MM.1S (cell line): ENCODE results near the gene NIP7.

Experiments
- DNase-seq: peaks from one replicate; pipeline ENCODE4 v3.0.0-alpha.2; 2015
- H2AFZ ChIP-seq: fragments of 300-600 bp; sonication (generic); 2 replicates; pipeline ENCODE4 v1.6.0; 2016; ENCODE audit warnings: antibody characterized with exemption, low read length
- H3F3A ChIP-seq: fragments of 300-600 bp; sonication (generic); 2 replicates; pipeline ENCODE4 v1.6.1; 2016; ENCODE audit warnings: mild to moderate bottlenecking, antibody characterized with exemption, low read length, moderate library complexity, mixed read lengths; ENCODE audit not compliant: insufficient read depth
- H3K27ac ChIP-seq: fragments of 300-600 bp; sonication (generic); 2 replicates; pipeline ENCODE4 v1.5.1; 2016; ENCODE audit warnings: mild to moderate bottlenecking, low read length
- H3K27me3 ChIP-seq: fragments of 300-600 bp; sonication (generic); replicated peaks from 2 replicates; pipeline ENCODE4 v1.6.0; 2016; ENCODE audit warnings: low read length; ENCODE audit not compliant: insufficient read depth
- H3K36me3 ChIP-seq: fragments of 300-600 bp; sonication (generic); replicated peaks from 2 replicates; pipeline ENCODE4 v1.6.1; 2016; ENCODE audit warnings: mild to moderate bottlenecking, low read length, mixed read lengths; ENCODE audit not compliant: insufficient read depth
- H3K4me1 ChIP-seq: fragments of 300-600 bp; sonication (generic); 2 replicates; pipeline ENCODE4 v1.6.1; 2016; ENCODE audit warnings: low read length, mixed read lengths
- H3K4me2 ChIP-seq: fragments of 300-600 bp; sonication (generic); 2 replicates; pipeline ENCODE4 v1.6.0; 2016; ENCODE audit warnings: low read depth, low read length
- H3K4me3 ChIP-seq: fragments of 300-600 bp; sonication (generic); 2 replicates; pipeline ENCODE4 v1.5.1; 2016; ENCODE audit warnings: low read length, mixed read lengths
- H3K79me2 ChIP-seq: fragments of 300-600 bp; sonication (generic); 2 replicates; pipeline ENCODE4 v1.6.1; 2016; ENCODE audit warnings: mixed run types, low read length, mixed read lengths
- H3K9ac ChIP-seq: fragments of 300-600 bp; sonication (generic); 2 replicates; pipeline ENCODE4 v1.6.1; 2016; ENCODE audit warnings: low read length, mixed read lengths
- H3K9me2 ChIP-seq: fragments of 300-600 bp; sonication (generic); replicated peaks from 2 replicates; pipeline ENCODE4 v1.6.1; 2016; ENCODE audit warnings: mild to moderate bottlenecking, low read length, mixed read lengths; ENCODE audit not compliant: insufficient read depth
- H3K9me3 ChIP-seq: fragments of 300-600 bp; sonication (generic); replicated peaks from 2 replicates; pipeline ENCODE4 v1.6.1; 2016; ENCODE audit warnings: mild to moderate bottlenecking, low read length, mixed read lengths; ENCODE audit not compliant: insufficient read depth
- H4K20me1 ChIP-seq: fragments of 300-600 bp; sonication (generic); 2 replicates; pipeline ENCODE4 v1.6.1; 2016; ENCODE audit warnings: mild to moderate bottlenecking, low read length, moderate library complexity, mixed read lengths; ENCODE audit not compliant: insufficient read depth
- EZH2 ChIP-seq: fragments of 300-600 bp; sonication (generic); optimal IDR thresholded peaks from 2 replicates; pipeline ENCODE3; 2017; ENCODE audit warnings: low read depth, mild to moderate bottlenecking, antibody characterized with exemption, low read length, mixed read lengths
- EZH2phosphoT487 ChIP-seq: fragments of 300-600 bp; sonication (generic); IDR thresholded peaks from 2 replicates; pipeline ENCODE4 v1.6.1; 2018; ENCODE audit warnings: antibody characterized with exemption, low read length
- TF ChIP-seq, protein P1 (sequence below): fragments of 300-600 bp; sonication (generic); IDR thresholded peaks from 2 replicates; pipeline ENCODE4 v1.5.1; 2016; ENCODE audit warnings: antibody characterized with exemption, low read length, mixed read lengths

The NIP7 gene

DNA sequence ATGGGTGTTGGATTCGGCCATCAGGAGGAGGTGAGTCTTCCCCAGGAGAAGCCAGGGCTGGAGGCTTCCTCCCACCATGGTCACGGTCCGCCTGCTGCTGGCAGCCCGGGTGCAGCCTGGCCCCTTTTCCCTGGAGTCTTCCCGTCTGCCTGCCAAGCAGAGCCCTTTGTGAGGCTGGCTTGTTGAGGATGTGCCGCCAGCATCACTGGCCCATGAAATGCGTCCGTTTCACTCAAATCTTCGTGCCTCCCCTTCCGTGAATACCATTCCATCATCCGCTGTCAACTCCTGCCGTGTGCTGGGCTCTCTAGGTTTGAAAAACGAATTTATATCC is 18.9 kb upstream of the NIP7 start:
- Histone ChIP-seq H3K4me2 (no peak overlapping the region), H3K4me3 (no peak overlapping the region), H3K36me3 (peaks cover 30% of the 10 kb centered on the region), H3K4me1 (no peaks in the 10 kb centered on the region), H2AFZ (no peak overlapping the region), H3F3A (no peaks in the 10 kb centered on the region; the same call in 1 of the 2 replicates), H3K9me2 (no peaks in the 10 kb centered on the region), H3K9me3 (no peaks in the 10 kb centered on the region), H4K20me1 (no peaks in the 10 kb centered on the region; the same call in 1 of the 2 replicates), H3K27me3 (no peaks in the 10 kb centered on the region), H3K9ac (no peak overlapping the region), H3K79me2 (peaks cover 66% of the 10 kb centered on the region), H3K27ac (no peak overlapping the region)
- DNase-seq = no peak
- TF ChIP-seq EZH2phosphoT487 (no peak), EZH2 (no peak)
- TF ChIP-seq, protein P1, sequence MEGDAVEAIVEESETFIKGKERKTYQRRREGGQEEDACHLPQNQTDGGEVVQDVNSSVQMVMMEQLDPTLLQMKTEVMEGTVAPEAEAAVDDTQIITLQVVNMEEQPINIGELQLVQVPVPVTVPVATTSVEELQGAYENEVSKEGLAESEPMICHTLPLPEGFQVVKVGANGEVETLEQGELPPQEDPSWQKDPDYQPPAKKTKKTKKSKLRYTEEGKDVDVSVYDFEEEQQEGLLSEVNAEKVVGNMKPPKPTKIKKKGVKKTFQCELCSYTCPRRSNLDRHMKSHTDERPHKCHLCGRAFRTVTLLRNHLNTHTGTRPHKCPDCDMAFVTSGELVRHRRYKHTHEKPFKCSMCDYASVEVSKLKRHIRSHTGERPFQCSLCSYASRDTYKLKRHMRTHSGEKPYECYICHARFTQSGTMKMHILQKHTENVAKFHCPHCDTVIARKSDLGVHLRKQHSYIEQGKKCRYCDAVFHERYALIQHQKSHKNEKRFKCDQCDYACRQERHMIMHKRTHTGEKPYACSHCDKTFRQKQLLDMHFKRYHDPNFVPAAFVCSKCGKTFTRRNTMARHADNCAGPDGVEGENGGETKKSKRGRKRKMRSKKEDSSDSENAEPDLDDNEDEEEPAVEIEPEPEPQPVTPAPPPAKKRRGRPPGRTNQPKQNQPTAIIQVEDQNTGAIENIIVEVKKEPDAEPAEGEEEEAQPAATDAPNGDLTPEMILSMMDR = no peak

DNA sequence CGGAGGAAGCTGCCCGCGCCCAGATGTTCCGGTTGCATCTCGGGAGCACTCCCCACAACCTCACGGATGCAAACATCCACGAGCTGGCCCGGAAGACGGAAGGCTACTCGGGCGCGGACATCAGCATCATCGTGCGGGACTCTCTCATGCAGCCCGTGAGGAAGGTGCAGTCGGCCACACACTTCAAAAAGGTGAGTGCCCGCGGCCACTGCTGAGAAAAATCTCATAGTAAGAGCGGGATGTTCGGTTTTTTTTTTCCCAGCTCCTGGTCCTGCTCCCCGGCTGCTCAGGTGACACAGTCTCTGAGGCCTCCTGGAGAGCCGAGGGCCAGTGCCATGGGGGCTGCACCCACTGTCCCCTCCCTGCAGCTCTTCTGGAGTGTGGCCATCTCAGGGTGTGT is 18.5 kb upstream of the NIP7 start:
- Histone ChIP-seq H3K9ac (no peak overlapping the region), H4K20me1 (no peaks in the 10 kb centered on the region; the same call in 1 of the 2 replicates), H3K9me3 (no peaks in the 10 kb centered on the region), H3K4me3 (no peak overlapping the region), H3K4me2 (no peak overlapping the region), H3K27me3 (no peaks in the 10 kb centered on the region), H2AFZ (no peak overlapping the region), H3K36me3 (peaks cover 33% of the 10 kb centered on the region), H3K9me2 (no peaks in the 10 kb centered on the region), H3K4me1 (no peaks in the 10 kb centered on the region), H3F3A (no peaks in the 10 kb centered on the region; the same call in 1 of the 2 replicates), H3K79me2 (peaks cover 66% of the 10 kb centered on the region), H3K27ac (no peak overlapping the region)
- TF ChIP-seq EZH2phosphoT487 = no peak
- TF ChIP-seq, protein P1 = no peak
- TF ChIP-seq EZH2 = no peak
- no peak for DNase-seq

- H3K27me3 ChIP-seq = no peaks in the 10 kb centered on the region
These were observed 17.2 kb upstream of the NIP7 start for GRCh38 chr16:69322343-69322742.

More at GRCh38 chr16:69322343-69322742, 17.2 kb upstream of the NIP7 start:
- Histone ChIP-seq H3K9me3 (no peaks in the 10 kb centered on the region), H3K27ac (no peak overlapping the region), H3K79me2 (peaks cover 68% of the 10 kb centered on the region), H3K9ac (no peak overlapping the region), H3K4me1 (0 out of 2 replicates have a peak, but pooled peaks cover 2% of the 10 kb centered on the region), H3K9me2 (no peaks in the 10 kb centered on the region), H4K20me1 (no peaks in the 10 kb centered on the region; the same call in 1 of the 2 replicates), H3K4me2 (no peak overlapping the region), H2AFZ (no peak overlapping the region), H3K36me3 (peaks cover 30% of the 10 kb centered on the region), H3K4me3 (no peak overlapping the region), H3F3A (peaks cover 6% of the 10 kb centered on the region; the same call in 1 of the 2 replicates)
- TF ChIP-seq EZH2 = no peak
- TF ChIP-seq, protein P1 = no peak
- no peak for TF ChIP-seq EZH2phosphoT487
- no peak for DNase-seq
